ENCODE data around the gene BCAS3. TPM values are rescaled to one million over a fixed set of nuclear protein-coding genes. Genes with fewer than 3 reads are reported as not detected.
"Not testable (repeated sequence)": the region's sequence is repeated elsewhere in the genome, so short reads cannot be mapped to it uniquely, and the experiment has no call there.

Gene BCAS3
- total RNA-seq, 1 experiment from 2014 or later, result 31.0 TPM

GRCh38 chr17:60798576-60798975, 120.9 kb downstream of the BCAS3 start:
- DNase-seq (ENCODE audit: low spot score), result no peak

GRCh38 chr17:60802377-60802776, 124.7 kb downstream of the BCAS3 start:
- no peak for DNase-seq (ENCODE audit: low spot score)

GRCh38 chr17:60803059-60803458, 125.4 kb downstream of the BCAS3 start:
- no peak for DNase-seq (ENCODE audit: low spot score)

GRCh38 chr17:60804831-60805230, 127.2 kb downstream of the BCAS3 start:
- DNase-seq (ENCODE audit: low spot score), result no peak

GRCh38 chr17:60809421-60809820, 131.8 kb downstream of the BCAS3 start:
- DNase-seq (ENCODE audit: low spot score), result no peak

GRCh38 chr17:60814941-60815340, 137.3 kb downstream of the BCAS3 start:
- DNase-seq (ENCODE audit: low spot score), result not testable (repeated sequence)

GRCh38 chr17:60817192-60817591, 139.5 kb downstream of the BCAS3 start:
- peak; percentile 53 for DNase-seq (ENCODE audit: low spot score)

GRCh38 chr17:60819447-60820130, 141.9 kb downstream of the BCAS3 start:
- no peak for DNase-seq (ENCODE audit: low spot score)

- DNase-seq (ENCODE audit: low spot score), result no peak
Observed at GRCh38 chr17:60823515-60823914, 145.9 kb downstream of the BCAS3 start.

- DNase-seq (ENCODE audit: low spot score), result no peak
Observed at GRCh38 chr17:60825351-60825750, 147.7 kb downstream of the BCAS3 start.

GRCh38 chr17:60827943-60828342, 150.3 kb downstream of the BCAS3 start:
- no peak for DNase-seq (ENCODE audit: low spot score)

GRCh38 chr17:60832151-60832585, 154.5 kb downstream of the BCAS3 start:
- DNase-seq (ENCODE audit: low spot score), result no peak

- DNase-seq (ENCODE audit: low spot score), result no peak
Observed at GRCh38 chr17:60832631-60833030, 155.0 kb downstream of the BCAS3 start.

- DNase-seq (ENCODE audit: low spot score), result no peak
Observed at GRCh38 chr17:60840456-60840855, 162.8 kb downstream of the BCAS3 start.

- DNase-seq (ENCODE audit: low spot score), result no peak
Observed at GRCh38 chr17:60845012-60845411, 167.4 kb downstream of the BCAS3 start.

GRCh38 chr17:60846175-60846574, 168.5 kb downstream of the BCAS3 start:
- no peak for DNase-seq (ENCODE audit: low spot score)

GRCh38 chr17:60851181-60851580, 173.5 kb downstream of the BCAS3 start:
- no peak for DNase-seq (ENCODE audit: low spot score)

GRCh38 chr17:60857556-60858080, 180.0 kb downstream of the BCAS3 start:
- DNase-seq (ENCODE audit: low spot score), result no peak

GRCh38 chr17:60862482-60862881, 184.8 kb downstream of the BCAS3 start:
- DNase-seq (ENCODE audit: low spot score), result no peak

- DNase-seq (ENCODE audit: low spot score), result peak; percentile 3
Observed at GRCh38 chr17:60863892-60864707, 186.4 kb downstream of the BCAS3 start.

- DNase-seq (ENCODE audit: low spot score), result no peak
Observed at GRCh38 chr17:60864708-60865005, 187.0 kb downstream of the BCAS3 start.

- no peak for DNase-seq (ENCODE audit: low spot score)
Observed at GRCh38 chr17:60874772-60875171, 197.1 kb downstream of the BCAS3 start.

All from A172 (cell line).